Measurements from ENCODE around the gene LRP3.

The LRP3 gene

DNA sequence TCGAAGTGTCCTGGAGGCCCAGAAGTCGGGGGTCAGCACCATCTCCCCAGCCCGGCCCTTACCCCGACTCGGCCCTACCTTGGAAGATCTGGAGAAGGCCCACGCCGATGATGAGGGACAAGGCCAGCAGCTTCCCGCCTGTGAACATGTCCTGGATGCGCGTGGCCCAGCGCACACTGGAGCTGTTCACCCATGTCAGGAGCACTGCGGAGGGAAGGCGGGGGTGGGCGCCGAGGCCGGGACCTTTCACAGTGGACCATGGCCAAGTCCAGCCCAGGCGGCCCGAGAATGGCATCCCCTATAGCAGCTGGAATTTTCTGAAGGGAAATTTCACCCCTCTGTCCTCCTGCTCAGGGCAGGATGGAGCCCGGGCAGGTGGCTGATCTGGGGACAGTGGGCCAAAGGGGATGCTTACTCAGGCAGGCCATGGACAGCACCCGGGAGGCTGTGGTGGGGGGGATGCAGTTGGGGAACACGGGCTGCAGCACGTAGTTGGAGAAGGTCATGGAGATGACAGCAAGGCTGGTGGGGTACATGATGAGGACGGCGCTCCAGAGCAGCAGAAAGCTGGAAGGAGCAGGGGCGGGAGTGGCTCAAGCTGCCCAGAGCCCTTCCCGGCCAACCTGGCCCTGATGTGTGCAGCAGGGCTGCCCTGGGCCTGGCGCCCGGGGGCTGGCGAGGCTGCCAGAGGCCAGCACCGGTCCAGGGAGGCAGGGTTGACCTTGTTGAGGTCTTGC, 18.5 kb downstream of the LRP3 start:
- no peak overlapping the region for H3K4me3 ChIP-seq (ENCODE audit: low read depth, low read length)
- no peak for DNase-seq (ENCODE audit: low read depth)
- TF ChIP-seq CTCF (IDR thresholded peaks at IDR 0.05; ENCODE audit: insufficient read depth, low read depth, low read length, missing control alignments): no peak

DNA sequence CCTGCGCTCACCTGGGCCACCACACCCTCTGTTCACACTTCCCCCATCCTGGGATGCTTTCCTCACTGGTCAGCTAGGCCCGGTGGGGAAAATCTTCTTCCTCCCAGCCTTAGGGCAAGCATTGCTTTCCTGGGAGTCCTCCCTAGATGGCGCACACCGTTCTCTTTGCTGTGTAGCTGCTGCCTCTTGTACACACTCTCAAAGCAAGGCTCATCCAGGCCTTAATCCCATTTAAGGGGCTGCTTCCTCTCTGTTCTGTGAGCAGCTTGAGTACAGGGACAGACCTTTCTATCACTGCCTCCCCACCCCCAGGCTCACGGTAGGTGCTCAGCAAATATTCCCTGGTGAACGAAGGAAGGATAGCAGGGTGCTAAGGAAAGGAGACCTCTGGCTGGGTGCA, 20.5 kb downstream of the LRP3 start:
- TF ChIP-seq CTCF (IDR thresholded peaks at IDR 0.05; ENCODE audit: insufficient read depth, low read depth, low read length, missing control alignments): no peak
- no peak for DNase-seq (ENCODE audit: low read depth)
- H3K4me3 ChIP-seq (ENCODE audit: low read depth, low read length): no peak overlapping the region

DNA sequence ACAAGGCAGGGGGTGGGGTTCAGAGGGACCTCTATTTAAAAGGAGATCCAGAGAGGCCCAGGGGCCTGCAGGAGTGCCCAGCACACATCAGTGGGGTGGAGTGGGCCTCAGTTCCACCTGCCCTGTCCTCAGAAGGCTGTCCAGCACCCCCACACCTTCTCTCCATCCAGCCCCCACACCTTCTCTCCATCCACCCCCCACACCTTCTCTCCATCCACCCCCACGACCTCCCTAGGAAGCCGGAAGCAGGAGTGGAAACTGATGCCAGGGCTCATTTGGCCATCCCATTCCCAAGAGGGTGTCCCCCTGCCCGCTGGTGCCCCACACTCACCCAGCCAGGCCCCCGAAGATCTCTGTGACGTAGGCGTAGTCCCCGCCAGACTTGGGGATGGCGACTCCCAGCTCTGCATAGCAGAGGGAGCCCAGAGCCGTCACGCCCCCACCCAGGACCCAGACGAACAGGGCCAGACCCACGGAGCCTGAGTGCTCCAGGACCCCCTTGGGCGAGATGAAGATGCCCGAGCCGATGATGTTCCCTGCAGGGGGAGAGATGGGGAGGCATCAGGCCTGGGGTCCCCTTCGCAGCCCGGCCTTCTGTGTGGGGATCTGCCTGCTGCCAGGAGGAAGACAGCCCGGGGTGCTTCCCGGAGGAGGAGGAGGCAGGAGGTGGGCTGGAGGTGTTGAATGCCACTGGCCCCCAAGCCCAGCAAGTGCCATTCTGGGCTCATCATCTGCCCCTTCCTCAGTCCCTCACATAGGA, 21.5 kb downstream of the LRP3 start:
- no peak for TF ChIP-seq CTCF (IDR thresholded peaks at IDR 0.05; ENCODE audit: insufficient read depth, low read depth, low read length, missing control alignments)
- H3K4me3 ChIP-seq (ENCODE audit: low read depth, low read length): no peak overlapping the region
- DNase-seq (ENCODE audit: low read depth): no peak

DNA sequence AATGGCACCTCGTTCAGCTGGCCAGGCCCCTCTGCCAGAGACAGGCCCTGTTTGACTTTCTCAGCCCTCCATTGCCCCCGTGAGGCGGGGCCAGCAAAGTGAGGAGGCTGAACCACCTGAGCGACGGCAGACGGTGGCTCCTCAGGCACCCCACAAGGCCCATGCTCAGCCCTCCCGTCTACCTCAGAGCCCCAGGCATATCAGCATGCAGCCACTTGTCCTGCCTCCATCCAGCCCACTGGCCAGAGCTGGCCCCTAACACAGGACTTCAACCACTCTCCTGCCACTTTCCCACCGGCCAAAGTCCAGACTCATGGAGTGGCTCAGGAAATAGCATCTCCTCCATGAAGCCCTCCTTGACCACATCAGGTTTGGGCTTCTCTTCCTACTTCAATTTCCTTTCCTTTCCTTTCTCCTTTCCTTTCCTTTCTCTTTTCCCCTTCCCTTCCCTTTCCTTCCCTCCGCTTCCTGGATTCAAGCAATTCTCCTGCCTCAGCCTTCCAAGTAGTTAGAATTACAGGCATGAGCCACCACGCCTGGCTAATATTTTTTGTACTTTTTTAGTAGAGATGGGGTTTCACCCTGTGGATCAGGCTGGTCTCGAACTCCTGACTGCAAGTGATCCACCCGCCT, 22.2 kb downstream of the LRP3 start:
- TF ChIP-seq CTCF (IDR thresholded peaks at IDR 0.05; ENCODE audit: insufficient read depth, low read depth, low read length, missing control alignments): no peak
- DNase-seq (ENCODE audit: low read depth): no peak

DNA sequence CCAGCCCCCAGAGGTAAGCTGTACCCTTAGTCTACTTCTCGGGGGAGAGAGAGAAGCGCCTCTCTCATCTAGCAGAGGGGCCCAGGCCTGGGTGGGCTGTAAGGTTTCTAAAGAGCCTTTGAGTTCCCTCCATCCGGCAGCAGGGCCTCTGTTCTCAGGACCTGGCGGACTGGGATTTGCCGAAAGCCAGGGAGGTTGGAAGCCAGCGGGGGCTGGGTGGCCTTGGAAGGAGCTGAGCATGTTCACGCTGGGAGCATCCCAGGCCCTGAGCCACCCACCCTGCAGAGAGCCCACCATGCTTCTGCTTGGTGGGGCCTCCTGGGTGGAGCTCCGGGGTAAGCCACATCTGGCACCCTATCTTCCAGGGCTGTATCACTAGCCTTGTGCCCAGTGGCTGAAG, 23.8 kb downstream of the LRP3 start:
- no peak for DNase-seq (ENCODE audit: low read depth)
- TF ChIP-seq CTCF (IDR thresholded peaks at IDR 0.05; ENCODE audit: insufficient read depth, low read depth, low read length, missing control alignments): no peak
- H3K4me3 ChIP-seq (ENCODE audit: low read depth, low read length): no peak overlapping the region

More for the DNA sequence above, 22.2 kb downstream of the LRP3 start:
- H3K4me3 ChIP-seq (ENCODE audit: low read depth, low read length): no peak overlapping the region

- DNase-seq (ENCODE audit: low read depth): no peak
These were observed 25.2 kb downstream of the LRP3 start for GRCh38 chr19:33219261-33219815.

More at GRCh38 chr19:33219261-33219815, 25.2 kb downstream of the LRP3 start:
- TF ChIP-seq CTCF (IDR thresholded peaks at IDR 0.05; ENCODE audit: insufficient read depth, low read depth, low read length, missing control alignments): peak; percentile 15
- H3K4me3 ChIP-seq (ENCODE audit: low read depth, low read length): no peak overlapping the region
